Mucosa of rectum (tissue), 2 donors: Measurements from ENCODE around the gene PLCL1.

Experiments
- H3K27ac ChIP-seq, 2 donors: one replicate each; pipeline ENCODE4 v1.7.0; 2013; ENCODE audit warnings: inconsistent platforms in 2 of 2, low read depth in 2 of 2, low read length in 2 of 2
- H3K27me3 ChIP-seq, 2 donors: one replicate each; pipeline ENCODE4 v1.7.0; 2013; ENCODE audit warnings: low read length in 2 of 2; ENCODE audit not compliant: control insufficient read depth in 2 of 2, insufficient read depth in 2 of 2
- H3K36me3 ChIP-seq, 2 donors: one replicate each; pipeline ENCODE4 v1.7.0; 2013; ENCODE audit warnings: low read length in 2 of 2; ENCODE audit not compliant: control insufficient read depth in 2 of 2, insufficient read depth in 2 of 2
- H3K4me1 ChIP-seq, 2 donors: one replicate each; pipeline ENCODE4 v1.7.0; 2013; ENCODE audit warnings: low read length in 2 of 2, mild to moderate bottlenecking in 1 of 2; ENCODE audit not compliant: control insufficient read depth in 2 of 2, insufficient read depth in 2 of 2
- H3K4me3 ChIP-seq, 2 donors: one replicate each; pipeline ENCODE4 v1.7.0; 2013; ENCODE audit warnings: low read length in 2 of 2
- H3K9ac ChIP-seq, 2 donors: one replicate each; pipeline ENCODE4 v1.7.0; 2013; ENCODE audit warnings: low read length in 2 of 2, low read depth in 1 of 2, mild to moderate bottlenecking in 1 of 2
- H3K9me3 ChIP-seq, 2 donors: one replicate each; pipeline ENCODE4 v1.7.0; 2013; ENCODE audit warnings: low read length in 2 of 2; ENCODE audit not compliant: control insufficient read depth in 2 of 2
- donor health status: healthy.
- donor health status: Normal muscosa, but diverticular disease.

Gene PLCL1

DNA sequence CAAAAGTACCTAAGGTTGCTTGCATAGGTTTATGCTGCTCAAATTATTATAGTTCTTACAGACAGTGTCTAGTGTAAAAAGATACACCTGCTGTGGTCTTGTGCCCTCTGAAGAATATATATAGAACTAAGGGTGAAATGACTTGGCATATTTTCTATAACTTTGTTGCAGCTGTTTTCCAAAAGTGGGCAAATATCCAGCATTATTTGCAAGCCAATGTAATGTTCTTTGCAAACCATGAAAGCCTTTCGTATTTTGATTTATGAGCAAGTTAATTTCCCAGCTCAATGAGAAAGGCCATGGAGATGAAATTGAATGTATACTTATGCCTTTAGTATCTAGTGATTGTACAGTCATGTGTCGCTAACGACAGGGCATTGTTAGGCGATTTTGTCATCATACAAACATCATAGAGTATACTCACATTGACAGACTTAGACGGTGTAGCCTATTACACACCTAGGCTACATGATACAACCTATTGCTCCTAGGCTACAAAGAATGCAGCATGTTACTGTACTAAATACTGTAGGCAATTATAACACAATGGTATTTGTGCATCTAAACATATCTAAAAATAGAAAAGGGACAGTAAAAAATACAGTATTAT lies 116.3 kb downstream of the PLCL1 start:
- Histone ChIP-seq H3K27ac (no peak overlapping the region), H3K36me3 (no peaks in the 10 kb centered on the region), H3K4me1 (no peaks in the 10 kb centered on the region), H3K9me3 (no peaks in the 10 kb centered on the region), H3K9ac (no peak overlapping the region), H3K4me3 (no peak overlapping the region), H3K27me3 (no peaks in the 10 kb centered on the region)

DNA sequence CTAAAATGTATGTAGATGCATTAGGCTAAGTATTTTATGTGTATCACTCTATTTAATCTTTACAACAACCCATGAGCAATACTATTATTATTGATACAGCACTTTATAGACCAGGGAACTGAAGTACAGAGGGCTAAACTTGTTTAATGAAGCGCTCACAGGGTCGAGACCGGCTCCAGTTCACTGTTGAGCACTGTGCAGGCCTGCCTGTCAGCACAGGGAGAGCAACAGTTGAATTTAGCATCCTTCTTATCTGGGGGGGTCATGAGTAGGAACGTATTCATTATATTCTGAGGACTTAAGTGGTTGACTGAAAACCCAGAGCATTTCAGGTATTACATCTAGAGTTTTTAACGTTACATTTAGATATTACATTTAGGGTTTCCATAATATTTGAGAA lies 120.1 kb downstream of the PLCL1 start:
- Histone ChIP-seq H3K9me3 (no peaks in the 10 kb centered on the region), H3K4me3 (no peak overlapping the region), H3K4me1 (no peaks in the 10 kb centered on the region), H3K9ac (no peak overlapping the region), H3K27me3 (no peaks in the 10 kb centered on the region), H3K27ac (no peak overlapping the region), H3K36me3 (no peaks in the 10 kb centered on the region)

DNA sequence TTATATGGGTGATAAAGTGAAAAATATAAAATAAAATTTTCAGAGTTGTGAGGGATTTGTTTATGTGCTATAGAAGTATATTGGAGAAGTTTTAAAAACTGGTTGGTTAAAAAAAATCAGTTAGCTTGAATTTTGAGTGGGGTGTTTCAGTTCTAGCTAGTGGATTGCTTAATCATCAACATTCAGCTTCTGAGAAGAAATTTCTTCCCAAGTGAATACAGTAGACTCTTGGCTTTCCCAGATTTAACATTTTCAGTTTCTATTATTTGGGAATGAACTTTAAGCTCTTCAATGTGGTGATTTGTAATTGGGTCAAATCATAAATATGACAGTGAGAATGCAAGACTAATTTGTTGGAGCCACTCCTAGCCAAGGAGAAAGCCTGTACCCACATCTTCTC lies 120.8 kb downstream of the PLCL1 start:
- H3K27me3 ChIP-seq: no peaks in the 10 kb centered on the region
- H3K27ac ChIP-seq: no peak overlapping the region
- no peaks in the 10 kb centered on the region for H3K4me1 ChIP-seq
- no peaks in the 10 kb centered on the region for H3K36me3 ChIP-seq
- no peak overlapping the region for H3K4me3 ChIP-seq
- no peak overlapping the region for H3K9ac ChIP-seq
- H3K9me3 ChIP-seq: no peaks in the 10 kb centered on the region

DNA sequence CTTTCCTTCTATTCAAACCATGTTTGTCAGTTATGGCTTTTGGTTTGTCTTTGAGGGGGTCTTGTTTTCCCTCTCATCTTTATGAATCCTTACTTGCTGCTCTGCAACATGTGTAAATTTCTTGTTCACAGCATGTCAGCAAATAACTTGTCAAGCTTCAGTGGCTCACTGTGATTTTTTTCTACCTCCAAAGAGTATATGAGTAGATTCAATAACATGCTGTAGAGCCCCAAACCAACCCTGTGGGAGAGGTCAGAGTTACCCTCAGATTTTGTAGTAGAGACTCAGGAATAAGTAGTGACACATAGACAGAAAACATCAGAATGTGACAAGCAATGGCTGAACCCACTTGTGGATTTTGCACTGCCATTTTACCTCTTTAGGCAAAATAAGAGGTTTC lies 121.6 kb downstream of the PLCL1 start:
- Histone ChIP-seq H3K27me3 (no peaks in the 10 kb centered on the region), H3K4me1 (no peaks in the 10 kb centered on the region), H3K9me3 (no peaks in the 10 kb centered on the region), H3K27ac (no peak overlapping the region), H3K4me3 (no peak overlapping the region), H3K36me3 (no peaks in the 10 kb centered on the region), H3K9ac (no peak overlapping the region)

DNA sequence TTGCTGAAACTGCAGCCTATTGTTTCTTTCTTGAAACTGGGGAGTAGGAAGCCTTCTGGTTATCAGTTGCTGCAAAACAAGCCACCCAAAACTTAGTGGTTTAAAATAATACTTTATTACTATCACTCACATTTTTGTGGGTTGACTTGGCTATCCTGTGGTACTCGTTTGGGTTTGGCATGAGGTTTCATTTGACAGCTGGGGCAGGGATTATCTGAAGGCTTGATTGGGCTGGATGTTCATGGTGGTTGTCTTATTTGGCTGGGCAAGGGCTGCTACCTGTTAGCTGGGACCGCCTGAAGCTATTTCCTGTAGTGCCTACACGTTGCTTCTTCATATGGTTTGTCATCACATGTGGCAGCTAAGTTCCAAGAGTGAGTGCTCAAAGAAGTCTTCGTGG lies 122.3 kb downstream of the PLCL1 start:
- H3K27me3 ChIP-seq: no peaks in the 10 kb centered on the region
- no peak overlapping the region for H3K4me3 ChIP-seq
- no peaks in the 10 kb centered on the region for H3K36me3 ChIP-seq
- H3K27ac ChIP-seq: no peak overlapping the region
- no peaks in the 10 kb centered on the region for H3K9me3 ChIP-seq
- no peak overlapping the region for H3K9ac ChIP-seq
- no peaks in the 10 kb centered on the region for H3K4me1 ChIP-seq

DNA sequence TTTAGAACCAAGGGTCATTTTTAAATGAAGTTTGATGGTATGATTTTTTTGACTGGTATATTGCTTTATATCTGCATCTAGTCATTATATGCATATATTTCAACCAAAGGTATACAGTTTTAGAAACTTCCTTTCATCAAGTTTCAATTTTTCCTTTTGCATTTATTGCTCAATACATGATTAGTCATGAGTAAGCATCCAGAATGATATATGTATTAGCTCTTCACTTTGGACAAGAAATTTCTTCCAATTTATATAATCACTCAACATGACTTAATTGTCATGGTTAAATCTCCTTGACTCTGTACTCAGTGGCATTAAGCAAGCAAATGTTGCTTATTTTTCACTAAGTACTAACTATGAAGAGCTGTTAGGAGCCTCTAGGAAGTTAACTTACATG lies 123.6 kb downstream of the PLCL1 start:
- H3K36me3 ChIP-seq: no peaks in the 10 kb centered on the region
- no peaks in the 10 kb centered on the region for H3K4me1 ChIP-seq

DNA sequence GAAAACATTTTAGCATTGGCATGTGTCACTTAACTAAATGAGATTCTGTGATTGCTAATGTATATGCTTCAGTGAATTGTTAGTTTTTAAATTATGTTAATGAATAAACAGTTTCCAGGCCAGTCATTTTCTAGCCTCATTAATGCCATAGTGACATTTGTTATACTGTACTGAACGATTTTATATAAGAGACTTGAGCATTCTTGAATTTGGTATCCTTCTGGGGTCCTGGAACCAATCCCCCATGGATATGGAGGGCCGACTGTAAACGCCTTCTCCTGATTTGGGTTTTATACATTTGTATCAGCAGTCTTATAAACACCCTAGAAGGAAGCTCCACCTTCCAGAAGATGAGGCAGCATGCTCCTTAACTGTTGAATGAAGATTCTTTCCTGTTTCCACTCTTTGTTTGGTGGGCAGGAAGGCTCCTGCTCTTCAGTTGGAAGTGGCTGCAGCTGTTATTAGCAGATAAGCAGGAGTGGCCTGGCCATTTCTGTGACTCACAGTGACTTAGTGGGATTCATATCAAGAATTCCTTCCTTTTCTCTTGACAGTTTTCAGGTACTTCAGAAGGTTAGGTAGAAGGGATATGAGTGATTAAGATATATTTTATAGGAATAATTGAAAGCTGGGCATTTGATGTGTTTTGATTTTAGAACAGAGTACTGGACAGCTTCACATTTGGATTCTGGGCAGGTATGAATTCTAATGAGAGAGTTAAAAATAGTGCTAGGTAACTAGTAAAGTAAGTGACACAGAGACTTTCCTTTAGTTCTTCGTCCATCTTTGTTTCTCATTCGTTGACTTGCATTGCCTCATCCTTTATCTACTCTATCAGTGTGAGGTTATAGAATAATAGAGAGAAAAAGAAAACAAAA lies 124.9 kb downstream of the PLCL1 start:
- H3K9ac ChIP-seq: no peak overlapping the region
- no peaks in the 10 kb centered on the region for H3K27me3 ChIP-seq
- H3K4me3 ChIP-seq: no peak overlapping the region
- no peaks in the 10 kb centered on the region for H3K4me1 ChIP-seq
- no peaks in the 10 kb centered on the region for H3K36me3 ChIP-seq
- H3K27ac ChIP-seq: no peak overlapping the region
- H3K9me3 ChIP-seq: no peaks in the 10 kb centered on the region

More for the DNA sequence above, 123.6 kb downstream of the PLCL1 start:
- Histone ChIP-seq H3K9ac (no peak overlapping the region), H3K4me3 (no peak overlapping the region), H3K9me3 (no peaks in the 10 kb centered on the region), H3K27me3 (no peaks in the 10 kb centered on the region), H3K27ac (no peak overlapping the region)

DNA sequence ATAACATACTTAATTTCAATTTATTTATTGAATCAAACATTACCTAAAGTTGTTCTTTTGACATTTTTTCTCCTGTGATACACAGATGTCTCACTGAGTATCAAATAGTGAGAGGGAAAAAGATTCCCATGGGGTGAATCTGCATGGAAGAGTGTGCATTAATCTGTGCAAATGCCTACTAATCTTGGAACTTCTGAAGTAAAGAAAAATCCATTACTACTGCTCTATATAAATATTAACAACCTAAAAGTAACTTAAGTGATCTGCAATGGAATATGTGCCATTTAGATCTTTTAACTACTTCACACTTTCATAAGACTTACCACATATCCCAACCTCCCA lies 125.5 kb downstream of the PLCL1 start:
- Histone ChIP-seq H3K27me3 (no peaks in the 10 kb centered on the region), H3K36me3 (no peaks in the 10 kb centered on the region), H3K4me3 (no peak overlapping the region), H3K9ac (no peak overlapping the region), H3K9me3 (no peaks in the 10 kb centered on the region), H3K4me1 (no peaks in the 10 kb centered on the region), H3K27ac (no peak overlapping the region)

DNA sequence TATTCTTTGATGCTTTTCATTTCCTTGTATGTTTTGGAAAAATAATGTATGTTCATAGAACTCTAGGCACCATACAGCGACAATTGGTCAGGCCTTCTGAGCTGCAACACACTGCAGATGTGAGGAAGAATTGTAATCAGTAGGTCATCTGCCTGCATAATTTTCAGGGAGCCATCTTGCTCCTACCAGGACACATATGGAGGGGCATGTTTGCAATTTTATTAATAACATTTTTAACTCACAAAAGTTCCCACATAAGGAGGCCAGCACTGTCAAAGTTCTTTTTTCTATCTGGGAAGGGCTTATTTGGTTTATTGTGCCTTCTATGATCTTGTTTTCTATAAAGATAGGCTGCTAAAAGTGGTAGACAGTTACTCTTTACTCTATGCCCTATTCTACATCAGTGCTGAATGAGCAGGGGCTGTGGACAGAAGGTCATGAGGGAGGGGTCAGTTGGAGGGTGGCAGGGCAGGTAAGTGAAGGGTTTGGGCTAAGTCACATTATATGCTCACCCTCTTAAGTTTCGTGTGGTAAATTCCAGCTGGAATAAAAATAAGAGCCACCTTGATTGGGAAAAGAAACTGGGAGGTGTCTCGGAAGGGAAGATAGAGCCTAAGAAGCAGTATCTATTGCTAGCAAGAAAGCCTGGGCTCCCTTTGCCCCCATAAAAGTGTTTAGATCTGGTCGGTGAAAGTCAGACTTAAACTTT lies 126.3 kb downstream of the PLCL1 start:
- H3K27ac ChIP-seq: no peak overlapping the region
- H3K9ac ChIP-seq: no peak overlapping the region
- H3K4me1 ChIP-seq: no peaks in the 10 kb centered on the region
- H3K9me3 ChIP-seq: no peaks in the 10 kb centered on the region
- no peak overlapping the region for H3K4me3 ChIP-seq
- no peaks in the 10 kb centered on the region for H3K27me3 ChIP-seq
- H3K36me3 ChIP-seq: no peaks in the 10 kb centered on the region

DNA sequence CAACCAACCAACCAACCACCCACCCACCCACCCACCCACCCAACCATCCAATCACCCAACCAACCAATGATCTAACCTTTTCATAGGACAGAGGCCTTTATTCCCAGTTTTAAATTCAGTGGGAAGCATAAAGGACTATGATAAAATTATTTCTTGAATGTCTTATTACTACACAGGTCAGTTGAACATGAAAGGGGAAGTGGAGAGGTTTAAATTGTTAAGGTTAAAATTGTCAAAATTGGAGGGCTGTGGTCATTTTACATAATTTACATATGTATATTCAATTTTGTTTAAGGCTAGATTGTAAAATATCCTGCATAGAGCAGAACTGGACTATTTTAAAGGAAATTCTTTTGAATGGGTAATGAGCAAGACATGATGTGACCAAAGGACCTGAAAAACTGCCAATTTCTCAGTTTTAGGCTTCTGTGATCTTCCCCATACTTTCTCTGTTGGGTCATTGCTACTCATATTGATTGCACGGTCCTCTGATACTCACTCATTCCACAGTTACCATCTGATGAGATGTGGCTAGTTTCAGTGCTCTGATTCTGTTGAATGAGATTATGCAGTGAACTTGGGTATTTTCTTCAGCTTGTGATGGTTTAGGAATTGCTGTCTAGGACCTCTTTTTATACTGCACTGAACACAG lies 127.4 kb downstream of the PLCL1 start:
- Histone ChIP-seq H3K27me3 (no peaks in the 10 kb centered on the region), H3K4me3 (no peak overlapping the region), H3K36me3 (no peaks in the 10 kb centered on the region), H3K4me1 (no peaks in the 10 kb centered on the region), H3K27ac (no peak overlapping the region), H3K9ac (no peak overlapping the region), H3K9me3 (no peaks in the 10 kb centered on the region)
